GM23338 (cell line): Measurements from ENCODE around the gene BRF1. TPM values are rescaled to one million over a fixed set of nuclear protein-coding genes. Genes with fewer than 3 reads are reported as not detected.

Source experiments
- ATAC-seq: fragments of 200-7000 bp; cut with Tn5 transposase; 3 replicates; pipeline ENCODE4 v1.9.1; 2020
- DNase-seq: peaks from one replicate; pipeline ENCODE4 v3.0.0-alpha.2; 2015; ENCODE audit warnings: low spot score
- H2AFZ ChIP-seq: fragments of 200-600 bp; sonication (generic); 2 replicates; pipeline ENCODE4 v1.8.0; 2016; ENCODE audit warnings: antibody characterized with exemption, mild to moderate bottlenecking, moderate library complexity
- H3F3A ChIP-seq: fragments of 200-600 bp; sonication (generic); replicated peaks from 2 replicates; pipeline ENCODE4 v1.8.0; 2017; ENCODE audit warnings: antibody characterized with exemption, mixed run types, low read depth
- H3K27ac ChIP-seq: fragments of 200-600 bp; sonication (generic); 2 replicates; pipeline ENCODE4 v1.6.1; 2016; ENCODE audit warnings: low read depth
- H3K27me3 ChIP-seq: fragments of 200-600 bp; sonication (generic); 2 replicates; pipeline ENCODE4 v1.8.0; 2016; ENCODE audit warnings: mild to moderate bottlenecking, mixed run types, moderate library complexity; ENCODE audit not compliant: insufficient read depth
- H3K36me3 ChIP-seq: fragments of 200-600 bp; sonication (generic); 2 replicates; pipeline ENCODE4 v1.8.0; 2016; ENCODE audit warnings: mild to moderate bottlenecking; ENCODE audit not compliant: insufficient read depth
- H3K4me1 ChIP-seq: fragments of 200-600 bp; sonication (generic); 2 replicates; pipeline ENCODE4 v1.8.0; 2016; ENCODE audit warnings: mild to moderate bottlenecking, moderate library complexity; ENCODE audit not compliant: insufficient read depth
- H3K4me2 ChIP-seq: fragments of 200-600 bp; sonication (generic); 2 replicates; pipeline ENCODE4 v1.7.1; 2017; ENCODE audit warnings: mixed run types
- H3K4me3 ChIP-seq: fragments of 200-600 bp; sonication (generic); 2 replicates; pipeline ENCODE4 v1.6.1; 2016; ENCODE audit warnings: mixed run types
- H3K79me2 ChIP-seq: fragments of 200-600 bp; sonication (generic); replicated peaks from 2 replicates; pipeline ENCODE4 v1.8.0; 2017; ENCODE audit warnings: mild to moderate bottlenecking; ENCODE audit not compliant: insufficient read depth
- H3K9me2 ChIP-seq: fragments of 200-600 bp; sonication (generic); 2 replicates; pipeline ENCODE4 v1.8.0; 2017; ENCODE audit not compliant: insufficient read depth
- H4K20me1 ChIP-seq: fragments of 200-600 bp; sonication (generic); replicated peaks from 2 replicates; pipeline ENCODE4 v1.8.0; 2017; ENCODE audit warnings: mild to moderate bottlenecking; ENCODE audit not compliant: insufficient read depth
- H3K27ac Mint-ChIP-seq: 2 replicates; pipeline ENCODE4 v1.8.0; 2020; ENCODE audit warnings: inconsistent platforms, mild to moderate bottlenecking, moderate library complexity, mixed read lengths
- H3K27me3 Mint-ChIP-seq: 3 replicates; pipeline ENCODE4 v1.8.0; 2022; ENCODE audit warnings: low read depth, mild to moderate bottlenecking, moderate library complexity, mixed read lengths, inconsistent platforms; ENCODE audit not compliant: insufficient read depth, poor library complexity
- H3K36me3 Mint-ChIP-seq: 3 replicates; pipeline ENCODE4 v1.8.0; 2021; ENCODE audit warnings: low read depth, mild to moderate bottlenecking, inconsistent platforms, moderate library complexity, mixed read lengths
- H3K4me1 Mint-ChIP-seq: 3 replicates; pipeline ENCODE4 v1.8.0; 2020; ENCODE audit warnings: mild to moderate bottlenecking, inconsistent platforms, mixed read lengths
- H3K4me3 Mint-ChIP-seq: 3 replicates; pipeline ENCODE4 v1.8.0; 2021; ENCODE audit warnings: moderate library complexity, mild to moderate bottlenecking, inconsistent platforms, mixed read lengths
- H3K9me3 Mint-ChIP-seq: 3 replicates; pipeline ENCODE4 v1.8.0; 2020; ENCODE audit warnings: moderate library complexity, mild to moderate bottlenecking, inconsistent platforms, mixed read lengths
- CREB1 ChIP-seq: fragments of 250-450 bp; sonication (Bioruptor Pico); IDR thresholded peaks from 2 replicates; pipeline ENCODE4 v1.5.0; 2020; ENCODE audit warnings: low read depth, mild to moderate bottlenecking, moderate library complexity
- CTCF ChIP-seq, 2 experiments: fragments of 200-600 bp in 1 of 2; sonication (generic) in 1 of 2; conservative IDR thresholded peaks; 2 replicates each; pipeline versions ENCODE4 v1.5.1 to v1.6.1; 2016 to 2017; ENCODE audit warnings: antibody characterized with exemption in 2 of 2, low read depth in 2 of 2, mild to moderate bottlenecking in 2 of 2, moderate library complexity in 1 of 2
- ETS1 ChIP-seq: IDR thresholded peaks from 2 replicates; pipeline ENCODE4 v1.6.1; 2016; ENCODE audit warnings: antibody characterized with exemption
- EZH2 ChIP-seq: fragments of 200-600 bp; sonication (generic); IDR thresholded peaks from one replicate; pipeline ENCODE4 v1.8.0; 2017; ENCODE audit warnings: antibody characterized with exemption, mild to moderate bottlenecking, low read depth; ENCODE audit not compliant: unreplicated experiment
- EZH2phosphoT487 ChIP-seq: fragments of 200-600 bp; sonication (generic); IDR thresholded peaks from one replicate; pipeline ENCODE4 v1.8.1; 2018; ENCODE audit warnings: antibody characterized with exemption; ENCODE audit not compliant: unreplicated experiment
- JUNB ChIP-seq: IDR thresholded peaks from one replicate; pipeline ENCODE4 v1.6.1; 2016; ENCODE audit warnings: antibody characterized with exemption; ENCODE audit not compliant: unreplicated experiment
- NANOG ChIP-seq: IDR thresholded peaks from 2 replicates; pipeline ENCODE4 v1.6.1; 2016; ENCODE audit warnings: antibody characterized with exemption, borderline replicate concordance
- POLR2AphosphoS5 ChIP-seq: IDR thresholded peaks from 2 replicates; pipeline ENCODE4 v1.6.1; 2016; ENCODE audit warnings: antibody characterized with exemption, low read depth
- REST ChIP-seq: IDR thresholded peaks from one replicate; pipeline ENCODE4 v1.6.1; 2018; ENCODE audit warnings: antibody characterized with exemption; ENCODE audit not compliant: unreplicated experiment
- STAT1 ChIP-seq: IDR thresholded peaks from one replicate; pipeline ENCODE4 v1.6.1; 2016; ENCODE audit warnings: antibody characterized with exemption; ENCODE audit not compliant: unreplicated experiment
- ZNF114 ChIP-seq: fragments of 250-450 bp; sonication (Bioruptor Pico); IDR thresholded peaks from 2 replicates; pipeline ENCODE4 v1.5.0; 2020; ENCODE audit warnings: mild to moderate bottlenecking, moderate library complexity
- ZNF331 ChIP-seq: fragments of 250-450 bp; sonication (Bioruptor Pico); IDR thresholded peaks from 2 replicates; pipeline ENCODE4 v1.5.0; 2020; ENCODE audit warnings: low read depth, mild to moderate bottlenecking, moderate library complexity
- ZNF462 ChIP-seq: fragments of 250-450 bp; sonication (Bioruptor Pico); IDR thresholded peaks from 2 replicates; pipeline ENCODE4 v1.5.0; 2020; ENCODE audit warnings: mild to moderate bottlenecking, moderate library complexity
- polyA plus RNA-seq: library from polyadenylated mRNA; unstranded; fragments of >200 nt; fragmentation: Nextera tagmentation; extraction: Ambion mirVana; gene quantifications from 2 replicates; pipeline ENCODE4 v1.2.1, GENCODE V29; 2016
- total RNA-seq: library from RNA; depleted of rRNA; stranded (reverse); fragments of >200 nt; shearing (Covaris generic); gene quantifications from 2 replicates; pipeline ENCODE4 v1.2.3, GENCODE V29; 2014

BRF1 gene
- total and polyA plus RNA-seq, 2 experiments from 2014 or later = 8.6 to 29.9 TPM

GRCh38 chr14:105229099-105229655 lies 71.6 kb downstream of the BRF1 start:
- no peak for DNase-seq
- no peaks in the 10 kb centered on the region for H3K4me1 Mint-ChIP-seq
- Histone ChIP-seq H3K9me2 (no peaks in the 10 kb centered on the region), H3K4me2 (no peak overlapping the region), H4K20me1 (no peaks in the 10 kb centered on the region), H3F3A (no peaks in the 10 kb centered on the region), H2AFZ (no peak overlapping the region), H3K36me3 (no peaks in the 10 kb centered on the region; the same call in 1 of the 2 replicates), H3K27me3 (no peaks in the 10 kb centered on the region), H3K4me1 (no peaks in the 10 kb centered on the region), H3K27ac (no peak overlapping the region), H3K79me2 (no peaks in the 10 kb centered on the region), H3K4me3 (no peak overlapping the region)
- TF ChIP-seq ZNF462 (CRISPR knock-in tag) (no peak), POLR2AphosphoS5 (no peak), EZH2 (no peak), EZH2phosphoT487 (no peak), ZNF114 (no peak), CTCF (conservative IDR thresholded peaks at IDR 0.05; ENCODE audit: low read depth in 2 of 2) (no peak), STAT1 (no peak), NANOG (no peak), CREB1 (no peak), JUNB (no peak), ETS1 (no peak), REST (no peak), ZNF331 (no peak)
- peaks cover 8% of the 10 kb centered on the region for H3K36me3 Mint-ChIP-seq
- ATAC-seq = no peak
- no peak overlapping the region for H3K4me3 Mint-ChIP-seq
- H3K27me3 Mint-ChIP-seq = no peaks in the 10 kb centered on the region
- peaks cover 5% of the 10 kb centered on the region; the same call in 1 of the 3 replicates for H3K9me3 Mint-ChIP-seq
- no peak overlapping the region for H3K27ac Mint-ChIP-seq
